NCI-H2227 (cell line): ENCODE results near the gene UTY.

Source experiments
- DNase-seq: peaks from one replicate; lab custom pipeline; 2025; ENCODE audit not compliant: unreplicated experiment; lab: John Stamatoyannopoulos, UW

UTY gene

GRCh38 chrY:13479828-13480227 lies at the start of gene UTY:
Gene UTY, minus strand, starts transcription at chrY:13480033. Its CDS starts 368 bp downstream, at chrY:13479665.
- no peak for DNase-seq

GRCh38 chrY:13520474-13520873 lies 40.6 kb upstream of the UTY start:
- no peak for DNase-seq

GRCh38 chrY:13501215-13501614 lies 21.4 kb upstream of the UTY start:
- no peak for DNase-seq

GRCh38 chrY:13493737-13494136 lies 13.9 kb upstream of the UTY start:
- DNase-seq: no peak

- no peak for DNase-seq
Measured at GRCh38 chrY:13492408-13492807, 12.6 kb upstream of the UTY start.

GRCh38 chrY:13488738-13489137 lies 8.9 kb upstream of the UTY start:
- no peak for DNase-seq

- DNase-seq: no peak
Measured at GRCh38 chrY:13479121-13479711, 617 bp downstream of the UTY start.

GRCh38 chrY:13478126-13478785 lies 1.6 kb downstream of the UTY start:
- no peak for DNase-seq

- DNase-seq: no peak
Measured at GRCh38 chrY:13474997-13475396, 4.8 kb downstream of the UTY start.

GRCh38 chrY:13451572-13451971 lies 28.3 kb downstream of the UTY start:
- DNase-seq: no peak

GRCh38 chrY:13450596-13451130 lies 29.2 kb downstream of the UTY start:
- no peak for DNase-seq

GRCh38 chrY:13445566-13445965 lies 34.3 kb downstream of the UTY start:
- no peak for DNase-seq

- DNase-seq: no peak
Measured at GRCh38 chrY:13443146-13443545, 36.7 kb downstream of the UTY start.

GRCh38 chrY:13440811-13441210 lies 39.0 kb downstream of the UTY start:
- DNase-seq: no peak

GRCh38 chrY:13435968-13436937 lies 43.6 kb downstream of the UTY start:
- no peak for DNase-seq

- DNase-seq: no peak
Measured at GRCh38 chrY:13435206-13435967, 44.4 kb downstream of the UTY start.

GRCh38 chrY:13432293-13433025 lies 47.4 kb downstream of the UTY start:
- no peak for DNase-seq

- no peak for DNase-seq
Measured at GRCh38 chrY:13429551-13429950, 50.3 kb downstream of the UTY start.

- no peak for DNase-seq
Measured at GRCh38 chrY:13423281-13423732, 56.5 kb downstream of the UTY start.
